GM11168 (cell line): ENCODE results near the gene KCNC4.

Experiments
- in situ Hi-C: fragments of 300-500 bp; cut with MboI; formaldehyde crosslinking; loops from one replicate; pipeline ENCODE4 v1.12.0; 2022; ENCODE audit warnings: low sequenced_read_pairs; ENCODE audit not compliant: unreplicated experiment

Gene KCNC4

DNA sequence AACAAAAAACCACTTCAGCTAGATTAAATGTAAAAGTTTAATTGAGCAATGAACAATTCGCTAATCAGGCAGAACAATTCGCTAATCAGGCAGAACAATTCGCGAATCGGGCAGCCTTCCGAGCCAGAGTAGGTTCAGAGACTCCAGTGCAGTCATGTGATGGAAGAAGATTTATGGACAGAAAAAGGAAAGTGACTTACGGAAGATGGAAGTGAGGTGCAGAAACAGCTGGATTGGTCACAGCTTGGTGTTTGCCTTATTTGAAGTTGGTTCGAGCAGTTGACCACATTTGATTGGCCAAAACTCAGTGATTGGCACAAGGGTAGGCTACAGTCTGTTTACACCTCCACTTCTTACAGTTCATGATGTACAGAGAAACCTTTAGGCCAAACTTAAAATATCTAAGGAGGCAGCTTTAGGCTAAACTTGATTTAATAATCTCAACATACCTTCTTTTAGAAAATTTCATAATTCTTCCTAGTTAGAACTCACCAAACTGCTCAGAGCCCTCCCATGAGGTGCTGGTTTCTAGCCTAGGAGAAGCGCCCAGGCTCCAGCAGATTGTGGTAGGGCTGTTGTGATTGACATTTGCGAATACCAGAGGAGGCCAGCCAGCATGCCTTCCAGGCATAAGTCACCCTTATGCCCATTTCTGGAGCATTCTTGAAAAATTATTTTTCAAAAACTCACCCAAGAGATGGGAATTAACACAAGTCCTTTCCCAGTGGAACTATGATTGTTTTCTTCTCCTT is 22.8 kb upstream of the KCNC4 start:
- in situ Hi-C loops = no loop called here

DNA sequence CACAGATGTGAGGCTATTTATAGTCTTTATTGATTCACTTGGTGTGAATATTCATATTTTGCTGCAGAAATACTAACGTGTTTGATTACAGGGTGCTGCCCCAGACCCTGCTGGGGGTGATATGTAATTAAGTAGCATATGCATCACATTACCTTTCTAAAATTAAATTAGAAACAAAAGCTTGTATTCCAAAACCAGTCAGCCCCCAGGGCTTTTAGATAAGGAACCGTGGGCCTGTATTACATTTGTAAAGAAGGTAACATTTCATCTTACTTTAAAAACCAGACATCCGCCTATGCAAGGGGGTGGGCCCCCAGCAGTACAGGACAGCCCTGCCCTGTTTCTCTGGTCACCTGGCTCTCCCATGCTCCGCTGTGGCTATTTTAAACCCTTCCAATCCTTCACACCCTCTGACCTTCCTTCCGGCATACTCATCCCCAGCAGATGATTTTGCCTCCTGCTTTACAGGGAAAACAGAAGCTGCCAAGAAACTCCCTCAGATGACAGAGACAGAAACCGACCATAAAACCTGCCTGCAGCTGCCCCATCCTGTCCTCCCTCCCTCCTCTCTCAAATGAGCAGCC is 22.0 kb upstream of the KCNC4 start:
- in situ Hi-C loops = no loop called here

DNA sequence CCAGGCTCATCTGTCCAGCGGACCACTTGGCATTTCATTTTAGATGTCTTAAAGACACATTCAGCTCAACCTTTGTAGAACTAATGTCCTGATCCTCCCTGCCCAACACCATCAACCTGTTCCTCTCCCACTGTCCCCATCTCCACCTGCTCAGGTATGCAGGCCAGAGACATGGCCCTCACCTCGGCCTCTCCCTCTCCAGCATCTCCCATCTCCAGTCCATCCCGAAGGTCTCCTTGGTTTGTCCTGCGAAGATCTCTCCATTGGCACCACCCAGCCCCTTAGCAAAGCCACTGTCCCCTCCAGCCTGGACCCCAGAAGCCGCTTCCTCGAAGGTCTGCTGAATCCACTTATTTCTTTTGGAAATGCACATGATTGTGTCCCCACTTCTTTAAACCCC is 20.9 kb upstream of the KCNC4 start:
- in situ Hi-C loops = no loop called here

- in situ Hi-C loops = no loop called here
Observed at GRCh38 chr1:110190282-110190929, 19.7 kb upstream of the KCNC4 start.

DNA sequence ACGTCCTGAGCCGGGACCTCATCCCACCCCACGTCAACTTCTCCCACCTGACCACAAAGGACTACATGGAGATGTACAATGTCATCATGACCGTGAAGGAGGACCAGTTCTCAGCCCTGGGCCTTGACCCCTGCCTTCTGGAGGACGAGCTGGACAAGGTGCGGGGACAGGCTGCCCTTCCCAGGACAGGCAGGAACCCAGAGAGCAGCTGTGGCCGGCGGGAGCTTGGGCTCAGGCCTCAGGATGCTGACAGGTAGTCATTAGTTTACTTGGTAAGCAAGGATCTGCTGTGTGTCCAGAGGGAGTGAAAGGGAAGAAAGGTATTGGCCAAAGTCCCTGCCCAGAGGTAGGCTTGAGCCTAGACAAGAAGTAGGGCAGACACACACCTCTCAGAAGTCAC is 17.6 kb upstream of the KCNC4 start:
- in situ Hi-C loops = no loop called here

GRCh38 chr1:110195196-110195595 is 14.9 kb upstream of the KCNC4 start:
- in situ Hi-C loops = no loop called here

DNA sequence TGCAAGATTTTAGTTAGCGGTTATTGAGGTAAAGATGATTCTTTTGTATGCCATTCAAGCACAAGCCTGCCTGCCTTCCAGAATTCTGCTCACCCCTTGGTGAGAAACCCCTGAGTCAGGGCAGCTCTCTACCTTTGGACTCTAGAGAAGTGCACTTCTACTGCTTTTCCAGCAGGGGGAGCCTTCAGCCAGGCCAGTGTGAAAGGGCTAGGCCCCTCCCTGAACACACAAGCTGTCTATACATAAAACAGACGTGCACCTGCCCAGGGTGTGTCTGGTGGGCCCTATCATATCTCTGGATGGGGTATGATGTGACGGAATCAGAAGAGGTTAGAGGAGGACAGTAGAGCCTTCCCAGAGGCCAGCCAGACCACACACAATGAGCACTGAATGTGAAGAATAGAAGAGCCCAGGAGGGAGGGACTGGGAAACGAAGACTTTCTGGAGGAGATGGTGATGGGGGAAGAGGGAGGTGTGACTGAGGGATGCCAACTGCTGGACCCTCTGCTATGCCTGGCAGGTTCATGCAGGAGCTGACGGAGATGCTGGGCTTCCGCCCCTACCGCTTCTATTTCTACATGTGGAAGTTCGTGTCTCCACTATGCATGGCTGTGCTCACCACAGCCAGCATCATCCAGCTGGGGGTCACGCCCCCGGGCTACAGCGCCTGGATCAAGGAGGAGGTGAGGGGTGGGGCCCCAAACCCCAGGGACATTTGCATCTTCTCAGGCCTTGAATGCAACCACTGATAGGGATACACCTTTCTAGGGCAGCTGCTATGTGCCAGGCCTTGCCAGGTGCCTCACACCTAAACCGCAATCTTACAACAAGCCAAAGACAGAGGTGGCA is 13.0 kb upstream of the KCNC4 start:
- in situ Hi-C loops = no loop called here

GRCh38 chr1:110197905-110198629 is 12.0 kb upstream of the KCNC4 start:
- in situ Hi-C loops = no loop called here

- in situ Hi-C loops = no loop called here
Observed at GRCh38 chr1:110198746-110199145, 11.4 kb upstream of the KCNC4 start.

- in situ Hi-C loops = loop anchor here (5.0 kb wide), 1 partner anchor 262 kb away; no protein-coding TSS in a partner anchor
Observed at GRCh38 chr1:110200190-110200589, 9.9 kb upstream of the KCNC4 start.

- in situ Hi-C loops = loop anchor here (5.0 kb wide), 1 partner anchor 262 kb away; no protein-coding TSS in a partner anchor
Observed at GRCh38 chr1:110200666-110201065, 9.4 kb upstream of the KCNC4 start.

GRCh38 chr1:110201157-110201825 is 8.8 kb upstream of the KCNC4 start:
- in situ Hi-C loops = loop anchor here (5.0 kb wide), 1 partner anchor 261 kb away; no protein-coding TSS in a partner anchor

DNA sequence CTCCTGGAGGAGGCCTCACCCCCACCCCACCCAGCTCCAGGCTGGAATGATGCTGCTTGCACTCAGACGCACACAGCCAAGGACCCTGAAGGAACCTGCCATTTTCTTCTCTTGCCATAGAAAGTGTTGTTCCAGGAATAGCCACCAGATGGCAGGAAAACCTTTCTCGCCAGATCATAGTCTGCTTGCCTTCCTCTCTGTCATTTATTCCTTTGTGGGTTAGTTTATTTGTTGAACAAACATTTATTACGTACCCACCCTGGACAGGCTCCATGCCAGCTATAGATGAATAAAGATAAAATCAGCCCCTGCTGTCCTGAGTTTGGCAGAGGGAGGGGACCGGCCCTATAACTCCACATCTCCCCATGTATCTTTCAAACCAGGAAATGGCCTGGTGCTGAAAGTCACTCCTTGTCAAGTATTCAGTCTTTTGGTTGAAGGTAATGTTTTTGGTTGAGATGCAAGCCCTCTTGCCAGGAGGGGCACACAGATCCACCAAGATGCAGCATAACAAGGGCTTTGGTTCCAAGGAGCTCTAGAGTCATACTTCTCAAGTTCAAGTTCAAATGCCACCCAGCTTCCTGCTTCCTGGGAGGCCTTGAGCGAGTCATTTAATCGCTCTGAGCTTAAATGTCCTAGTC is 7.0 kb upstream of the KCNC4 start:
- in situ Hi-C loops = loop anchor here (5.0 kb wide), 1 partner anchor 259 kb away; no protein-coding TSS in a partner anchor

GRCh38 chr1:110205156-110205555 is 5.0 kb upstream of the KCNC4 start:
- in situ Hi-C loops = loop anchor here (5.0 kb wide), 1 partner anchor 102 kb away; no protein-coding TSS in a partner anchor

- in situ Hi-C loops = loop anchor here (5.0 kb wide), 1 partner anchor 102 kb away; no protein-coding TSS in a partner anchor
Observed at GRCh38 chr1:110205591-110206155, 4.4 kb upstream of the KCNC4 start.

- in situ Hi-C loops = loop anchor here (5.0 kb wide), 1 partner anchor 101 kb away; no protein-coding TSS in a partner anchor
Observed at GRCh38 chr1:110206261-110206920, 3.7 kb upstream of the KCNC4 start.

DNA sequence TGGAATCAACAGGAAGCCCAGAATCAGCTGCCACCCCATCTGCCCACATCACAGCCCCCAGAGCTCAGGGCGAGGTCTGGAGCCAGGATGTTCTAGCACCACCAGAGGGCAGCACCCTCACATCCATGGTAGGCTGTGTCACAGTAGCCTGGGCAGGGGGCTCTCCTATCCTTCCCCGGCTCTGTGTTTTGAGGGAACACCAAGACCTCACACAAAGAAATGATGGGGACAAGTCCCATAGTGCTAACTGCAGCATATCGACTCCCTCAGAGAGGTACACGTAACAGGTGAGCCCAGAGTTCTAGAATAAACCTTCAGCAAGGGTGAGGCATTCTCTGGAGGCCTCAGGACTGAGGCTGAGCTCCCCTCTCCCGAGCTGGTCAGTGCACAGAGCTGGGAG is 2.3 kb upstream of the KCNC4 start:
- in situ Hi-C loops = loop anchor here (5.0 kb wide), 1 partner anchor 99 kb away; no protein-coding TSS in a partner anchor
